ENCODE data around the gene POU2F1.
"Not testable (repeated sequence)": the region's sequence is repeated elsewhere in the genome, so short reads cannot be mapped to it uniquely, and the experiment has no call there.

Gene POU2F1

DNA sequence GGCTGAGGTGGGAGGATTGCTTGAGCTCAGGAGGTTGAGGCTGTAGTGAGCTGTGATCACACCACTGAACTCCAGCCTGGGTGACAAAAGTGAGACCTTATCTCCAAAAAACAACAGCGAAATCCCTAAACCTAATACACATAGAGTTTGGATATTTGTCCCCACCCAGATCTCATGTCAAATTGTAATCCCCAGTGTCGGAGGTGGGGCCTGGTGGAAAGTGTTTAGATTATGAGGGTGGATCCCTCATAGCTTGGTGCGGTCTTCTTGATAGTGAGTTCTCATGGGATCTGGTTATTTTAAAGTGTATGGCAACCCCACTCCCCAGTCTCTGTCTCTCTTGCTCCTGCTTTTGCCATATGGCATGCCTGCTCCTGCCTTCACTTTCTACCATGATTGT, 94.0 kb downstream of the POU2F1 start:
- Mint-ChIP-seq H3K4me1 (no peaks in the 10 kb centered on the region), H3K9me3 (peaks cover 32% of the 10 kb centered on the region), H3K27me3 (ENCODE audit: low read depth) (no peaks in the 10 kb centered on the region), H3K36me3 (ENCODE audit: low read depth) (peaks cover 50% of the 10 kb centered on the region), H3K4me3 (no peak overlapping the region), H3K27ac (no peak overlapping the region)
- TF ChIP-seq, protein P1, sequence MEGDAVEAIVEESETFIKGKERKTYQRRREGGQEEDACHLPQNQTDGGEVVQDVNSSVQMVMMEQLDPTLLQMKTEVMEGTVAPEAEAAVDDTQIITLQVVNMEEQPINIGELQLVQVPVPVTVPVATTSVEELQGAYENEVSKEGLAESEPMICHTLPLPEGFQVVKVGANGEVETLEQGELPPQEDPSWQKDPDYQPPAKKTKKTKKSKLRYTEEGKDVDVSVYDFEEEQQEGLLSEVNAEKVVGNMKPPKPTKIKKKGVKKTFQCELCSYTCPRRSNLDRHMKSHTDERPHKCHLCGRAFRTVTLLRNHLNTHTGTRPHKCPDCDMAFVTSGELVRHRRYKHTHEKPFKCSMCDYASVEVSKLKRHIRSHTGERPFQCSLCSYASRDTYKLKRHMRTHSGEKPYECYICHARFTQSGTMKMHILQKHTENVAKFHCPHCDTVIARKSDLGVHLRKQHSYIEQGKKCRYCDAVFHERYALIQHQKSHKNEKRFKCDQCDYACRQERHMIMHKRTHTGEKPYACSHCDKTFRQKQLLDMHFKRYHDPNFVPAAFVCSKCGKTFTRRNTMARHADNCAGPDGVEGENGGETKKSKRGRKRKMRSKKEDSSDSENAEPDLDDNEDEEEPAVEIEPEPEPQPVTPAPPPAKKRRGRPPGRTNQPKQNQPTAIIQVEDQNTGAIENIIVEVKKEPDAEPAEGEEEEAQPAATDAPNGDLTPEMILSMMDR (IDR thresholded peaks at IDR 0.05; ENCODE audit: unreplicated experiment in 3 of 3), result no peak

DNA sequence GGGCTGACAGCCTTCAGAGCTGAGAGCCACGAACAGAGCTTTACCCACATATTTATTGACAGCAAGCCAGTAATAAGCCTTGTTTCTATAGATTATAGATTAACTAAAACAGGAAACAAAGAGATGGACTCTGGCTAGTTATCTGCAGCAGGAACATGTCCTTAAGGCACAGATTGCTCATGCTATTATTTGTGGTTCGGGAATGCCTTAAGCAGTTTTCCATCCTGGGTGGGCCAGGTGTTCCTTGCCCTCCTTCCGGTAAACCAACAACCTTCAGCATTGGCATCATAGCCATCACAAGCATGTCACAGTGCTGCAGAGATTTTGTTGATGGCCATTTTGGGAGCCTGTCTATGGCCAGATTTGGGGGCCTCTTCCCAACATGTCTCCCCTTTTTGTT, 96.8 kb downstream of the POU2F1 start:
- peaks cover 57% of the 10 kb centered on the region for H3K9me3 Mint-ChIP-seq
- no peaks in the 10 kb centered on the region for H3K4me1 Mint-ChIP-seq
- peaks cover 76% of the 10 kb centered on the region for H3K36me3 Mint-ChIP-seq (ENCODE audit: low read depth)
- no peak overlapping the region for H3K27ac Mint-ChIP-seq
- no peak overlapping the region for H3K4me3 Mint-ChIP-seq
- TF ChIP-seq, protein P1 (IDR thresholded peaks at IDR 0.05; ENCODE audit: unreplicated experiment in 3 of 3), result no peak
- H3K27me3 Mint-ChIP-seq (ENCODE audit: low read depth), result no peaks in the 10 kb centered on the region

DNA sequence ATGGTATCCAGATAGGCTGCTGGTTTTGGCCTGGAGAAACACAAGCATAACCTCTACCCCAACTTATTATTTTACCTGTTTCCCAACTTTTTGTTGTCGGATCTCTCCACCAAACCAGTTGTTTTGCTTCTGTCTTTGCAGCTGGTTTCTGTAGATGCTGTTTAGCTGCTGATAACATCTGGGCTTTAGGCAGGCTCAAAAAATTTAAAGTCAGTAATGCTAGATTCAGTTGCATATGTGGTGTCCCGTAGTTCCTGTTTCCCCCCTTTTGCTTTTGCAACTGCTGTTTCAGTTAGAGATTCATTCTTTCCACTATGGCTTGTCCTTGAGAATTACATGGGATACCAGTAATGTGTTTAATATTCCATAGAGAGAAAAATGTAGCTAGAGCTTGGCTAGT, 98.5 kb downstream of the POU2F1 start:
- Mint-ChIP-seq H3K9me3 (peaks cover 71% of the 10 kb centered on the region), H3K36me3 (ENCODE audit: low read depth) (peaks cover 92% of the 10 kb centered on the region)
- H3K27me3 Mint-ChIP-seq (ENCODE audit: low read depth); H3K4me3 Mint-ChIP-seq; H3K4me1 Mint-ChIP-seq; H3K27ac Mint-ChIP-seq: not testable (repeated sequence)

DNA sequence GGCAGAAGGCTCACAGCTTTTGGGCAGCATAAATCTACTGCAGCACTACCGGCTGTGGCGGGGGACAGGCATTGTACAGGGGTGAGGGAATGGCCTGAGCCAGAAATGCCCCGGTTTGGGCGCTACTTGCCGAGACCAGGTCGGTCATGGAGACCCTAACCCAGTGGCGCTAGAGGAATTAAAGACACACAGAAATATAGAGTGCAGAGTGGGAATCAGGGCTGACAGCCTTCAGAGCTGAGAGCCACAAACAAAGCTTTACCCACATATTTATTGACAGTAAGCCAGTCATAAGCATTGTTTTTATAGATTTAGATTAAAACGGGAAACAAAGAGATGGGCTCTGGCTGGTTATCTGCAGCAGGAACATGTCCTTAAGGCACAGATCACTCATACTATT, 101.8 kb downstream of the POU2F1 start:
- no peaks in the 10 kb centered on the region for H3K27me3 Mint-ChIP-seq (ENCODE audit: low read depth)
- peaks cover 85% of the 10 kb centered on the region for H3K36me3 Mint-ChIP-seq (ENCODE audit: low read depth)
- H3K4me1 Mint-ChIP-seq, result no peaks in the 10 kb centered on the region
- no peak overlapping the region for H3K4me3 Mint-ChIP-seq
- peaks cover 64% of the 10 kb centered on the region for H3K9me3 Mint-ChIP-seq
- H3K27ac Mint-ChIP-seq, result no peak overlapping the region
- TF ChIP-seq, protein P1 (IDR thresholded peaks at IDR 0.05; ENCODE audit: unreplicated experiment in 3 of 3), result no peak

DNA sequence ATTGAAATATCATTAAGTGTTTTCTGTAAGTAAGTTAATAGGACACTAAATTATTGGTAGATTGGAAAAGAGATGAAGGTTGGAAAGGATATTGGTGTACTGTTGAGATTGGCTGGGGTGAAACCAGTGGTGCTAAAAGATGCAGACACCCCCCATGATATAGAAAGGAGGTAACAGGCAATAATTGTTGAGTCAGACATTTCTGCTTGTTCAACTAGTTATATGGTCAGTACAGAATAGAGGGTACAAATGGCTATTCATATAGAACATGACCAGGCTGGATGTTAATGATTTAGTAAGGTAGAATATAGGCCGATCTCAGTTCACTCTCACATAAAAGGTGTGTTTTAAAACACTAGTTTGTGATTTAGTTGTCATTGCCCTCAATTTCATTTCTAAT, 104.5 kb downstream of the POU2F1 start:
- no peak overlapping the region for H3K4me3 Mint-ChIP-seq
- H3K4me1 Mint-ChIP-seq, result peaks cover 6% of the 10 kb centered on the region
- H3K27me3 Mint-ChIP-seq (ENCODE audit: low read depth), result no peaks in the 10 kb centered on the region
- peaks cover 59% of the 10 kb centered on the region for H3K36me3 Mint-ChIP-seq (ENCODE audit: low read depth)
- no peak overlapping the region for H3K27ac Mint-ChIP-seq
- TF ChIP-seq, protein P1 (IDR thresholded peaks at IDR 0.05; ENCODE audit: unreplicated experiment in 3 of 3), result no peak
- H3K9me3 Mint-ChIP-seq, result peaks cover 38% of the 10 kb centered on the region

DNA sequence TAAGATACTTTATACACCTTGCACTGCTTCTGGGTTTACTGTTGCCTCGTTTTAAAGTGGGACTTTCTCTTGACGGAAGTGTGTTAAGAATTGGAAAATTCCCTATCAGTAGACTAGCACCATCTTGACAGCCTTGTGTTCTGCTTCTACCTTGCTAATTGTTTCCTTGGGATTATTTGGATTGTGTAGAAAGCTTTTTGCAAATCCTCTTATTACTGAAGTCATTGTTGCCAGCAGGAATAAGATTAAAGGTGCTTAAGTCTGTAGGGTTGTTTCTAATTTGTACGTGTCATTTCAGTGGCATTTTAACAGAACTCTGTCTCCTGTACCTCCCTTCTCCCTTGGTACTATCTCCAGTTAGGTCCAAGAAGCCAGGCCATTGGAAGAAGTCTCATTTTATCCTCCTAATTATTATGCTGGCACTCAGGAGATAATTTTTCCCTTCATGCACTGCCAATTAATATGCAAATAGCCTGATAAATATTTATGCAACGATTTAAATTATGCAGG, 107.7 kb downstream of the POU2F1 start:
- Mint-ChIP-seq H3K36me3 (ENCODE audit: low read depth) (peaks cover 29% of the 10 kb centered on the region), H3K27ac (no peak overlapping the region), H3K9me3 (peaks cover 9% of the 10 kb centered on the region), H3K4me1 (peaks cover 6% of the 10 kb centered on the region), H3K4me3 (no peak overlapping the region), H3K27me3 (ENCODE audit: low read depth) (no peaks in the 10 kb centered on the region)
- TF ChIP-seq, protein P1 (IDR thresholded peaks at IDR 0.05; ENCODE audit: unreplicated experiment in 3 of 3), result no peak
